CD4-positive, alpha-beta T cell (primary cell): ENCODE measurements around the gene TRRAP. TPM values are rescaled to one million over a fixed set of nuclear protein-coding genes. Genes with fewer than 3 reads are reported as not detected.
"Not testable (repeated sequence)": the region's sequence is repeated elsewhere in the genome, so short reads cannot be mapped to it uniquely, and the experiment has no call there.

Source experiments
- ATAC-seq: fragments of 200-7000 bp; cut with Tn5 transposase; one replicate; pipeline ENCODE4 v1.10.0; 2022; ENCODE audit warnings: mild to moderate bottlenecking; ENCODE audit not compliant: poor library complexity
- CTCF ChIA-PET: fragments of 350-600 bp; sonication (Branson Sonifier 250); formaldehyde crosslinking; loops from one replicate; lab custom pipeline; 2021; ENCODE audit warnings: antibody characterized with exemption, inconsistent platforms; lab: Charles Lee
- POLR2A ChIA-PET: fragments of 350-600 bp; sonication (Branson Sonifier 250); formaldehyde crosslinking; loops from one replicate; lab custom pipeline; 2021; ENCODE audit warnings: antibody characterized with exemption, inconsistent platforms; lab: Charles Lee
- DNase-seq, 14 experiments: peaks; one replicate each; pipeline ENCODE4 v3.0.0-alpha.2; 2013 to 2020; ENCODE audit warnings: mixed read lengths in 2 of 14
- H3K27ac ChIP-seq, 2 donors: one replicate each; pipeline versions ENCODE4 v1.5.1 to v1.7.0; 2013; ENCODE audit warnings: low read length in 2 of 2, low read depth in 1 of 2, mild to moderate bottlenecking in 1 of 2
- H3K27me3 ChIP-seq, 2 experiments: 1 replicate in 1 of 2; 2 replicates in 1 of 2; pipeline versions ENCODE4 v1.6.1 to v1.7.0; 2013; ENCODE audit warnings: low read length in 2 of 2, control low read depth in 1 of 2, mild to moderate bottlenecking in 1 of 2, moderate library complexity in 1 of 2; ENCODE audit not compliant: insufficient read depth in 2 of 2, control insufficient read depth in 1 of 2
- H3K36me3 ChIP-seq: one replicate; pipeline ENCODE4 v1.6.1; 2013; ENCODE audit warnings: low read length, control low read depth; ENCODE audit not compliant: insufficient read depth
- H3K4me1 ChIP-seq: one replicate; pipeline ENCODE4 v1.6.1; 2013; ENCODE audit warnings: low read length, control low read depth; ENCODE audit not compliant: insufficient read depth
- H3K4me3 ChIP-seq: one replicate; pipeline ENCODE4 v1.5.1; 2013; ENCODE audit warnings: mild to moderate bottlenecking, low read length, moderate library complexity
- H3K9me3 ChIP-seq, 2 experiments: 1 replicate in 1 of 2; 2 replicates in 1 of 2; pipeline versions ENCODE4 v1.6.1 to v1.7.0; 2013; ENCODE audit warnings: low read length in 2 of 2, mild to moderate bottlenecking in 2 of 2, control low read depth in 1 of 2, moderate library complexity in 1 of 2; ENCODE audit not compliant: control insufficient read depth in 1 of 2, insufficient read depth in 1 of 2
- H3K27ac Mint-ChIP-seq: one replicate; pipeline ENCODE4 v1.8.0; 2020; ENCODE audit warnings: mixed read lengths
- H3K27me3 Mint-ChIP-seq: one replicate; pipeline ENCODE4 v1.8.0; 2021; ENCODE audit warnings: mixed read lengths
- H3K36me3 Mint-ChIP-seq: one replicate; pipeline ENCODE4 v1.8.0; 2021; ENCODE audit warnings: low read depth, mixed read lengths
- H3K4me1 Mint-ChIP-seq: one replicate; pipeline ENCODE4 v1.8.0; 2021; ENCODE audit warnings: low read depth, mixed read lengths
- H3K4me3 Mint-ChIP-seq: one replicate; pipeline ENCODE4 v1.8.0; 2020; ENCODE audit warnings: mild to moderate bottlenecking, mixed read lengths
- H3K9me3 Mint-ChIP-seq: one replicate; pipeline ENCODE4 v1.8.0; 2020; ENCODE audit warnings: mixed read lengths
- intact Hi-C, 2 experiments: fragments of 100-400 bp; cut with DNase I in 1 of 2; cut with micrococcal nuclease in 1 of 2; formaldehyde crosslinking; loops; one replicate each; pipeline versions ENCODE4 v1.15.1 to v1.9.0; 2023 to 2025; cut with DNase I, micrococcal nuclease
- total RNA-seq, 174 experiments: library from RNA in 2 of 174; stranded (reverse) in 2 of 174; gene quantifications; one replicate each; pipeline ENCODE4 v1.2.3 and lab custom pipeline; 2021 to 2026
- TF ChIP-seq, protein P1 (sequence below): fragments of 200-600 bp; IDR thresholded peaks from one replicate; pipeline ENCODE4 v1.8.0; 2022; ENCODE audit warnings: antibody characterized with exemption, mild to moderate bottlenecking

Gene TRRAP
- total RNA-seq, 2 experiments from 2014 or later, result 47.9 to 48.3 TPM

DNA sequence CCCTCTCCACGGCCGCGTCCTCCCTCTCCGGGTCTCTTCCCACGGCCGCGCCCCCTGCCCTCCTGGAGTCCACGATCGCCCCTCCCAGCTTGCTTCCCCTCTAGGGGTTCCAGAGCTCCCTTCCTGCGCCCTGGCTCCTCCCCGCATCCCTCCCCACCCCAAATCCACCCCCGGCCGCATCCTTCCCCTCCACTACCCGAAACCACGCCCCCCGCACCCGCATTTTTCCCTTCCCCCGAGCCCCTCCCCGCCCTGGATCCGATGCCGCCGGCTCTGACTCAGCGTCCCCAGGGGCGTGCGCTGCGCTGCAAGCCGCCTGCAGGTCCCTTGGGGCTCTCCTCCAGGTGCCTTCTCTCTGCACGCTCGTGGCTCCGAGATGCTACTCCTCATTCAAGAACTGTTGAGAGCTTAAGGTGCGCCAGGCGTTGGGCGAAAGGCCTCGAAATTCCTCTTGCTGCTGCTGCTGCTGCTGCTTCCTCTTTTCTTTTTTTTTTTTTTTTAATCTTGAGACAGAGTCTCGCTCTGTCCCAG is 8.1 kb upstream of the TRRAP start:
- no peaks in the 10 kb centered on the region for H3K9me3 ChIP-seq
- H3K36me3 Mint-ChIP-seq, result no peaks in the 10 kb centered on the region
- ChIA-PET POLR2A (interaction anchor here (1.3 kb wide), 1 partner anchor 10 kb away, joined by 3 read pairs; no protein-coding TSS in a partner anchor), CTCF (no interaction called here)
- H3K4me3 Mint-ChIP-seq, result peak overlapping the region; percentile 78
- peaks cover 30% of the 10 kb centered on the region for H3K27me3 Mint-ChIP-seq
- H3K4me3 ChIP-seq, result peak overlapping the region; percentile 40
- no peak overlapping the region for H3K27ac ChIP-seq
- ATAC-seq, result peak; percentile 88
- H3K27me3 ChIP-seq, result peaks cover 10 to 27% of the 10 kb centered on the region in 2 experiments
- H3K9me3 Mint-ChIP-seq, result no peaks in the 10 kb centered on the region
- TF ChIP-seq, protein P1, sequence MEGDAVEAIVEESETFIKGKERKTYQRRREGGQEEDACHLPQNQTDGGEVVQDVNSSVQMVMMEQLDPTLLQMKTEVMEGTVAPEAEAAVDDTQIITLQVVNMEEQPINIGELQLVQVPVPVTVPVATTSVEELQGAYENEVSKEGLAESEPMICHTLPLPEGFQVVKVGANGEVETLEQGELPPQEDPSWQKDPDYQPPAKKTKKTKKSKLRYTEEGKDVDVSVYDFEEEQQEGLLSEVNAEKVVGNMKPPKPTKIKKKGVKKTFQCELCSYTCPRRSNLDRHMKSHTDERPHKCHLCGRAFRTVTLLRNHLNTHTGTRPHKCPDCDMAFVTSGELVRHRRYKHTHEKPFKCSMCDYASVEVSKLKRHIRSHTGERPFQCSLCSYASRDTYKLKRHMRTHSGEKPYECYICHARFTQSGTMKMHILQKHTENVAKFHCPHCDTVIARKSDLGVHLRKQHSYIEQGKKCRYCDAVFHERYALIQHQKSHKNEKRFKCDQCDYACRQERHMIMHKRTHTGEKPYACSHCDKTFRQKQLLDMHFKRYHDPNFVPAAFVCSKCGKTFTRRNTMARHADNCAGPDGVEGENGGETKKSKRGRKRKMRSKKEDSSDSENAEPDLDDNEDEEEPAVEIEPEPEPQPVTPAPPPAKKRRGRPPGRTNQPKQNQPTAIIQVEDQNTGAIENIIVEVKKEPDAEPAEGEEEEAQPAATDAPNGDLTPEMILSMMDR, result no peak
- peaks cover 21% of the 10 kb centered on the region for H3K4me1 ChIP-seq
- H3K27ac Mint-ChIP-seq, result no peak overlapping the region
- intact Hi-C loops, result no loop called here
- DNase-seq, result peak in 13 of 14 experiments; percentile 20 to 75 (median 54)
- no peaks in the 10 kb centered on the region for H3K36me3 ChIP-seq
- H3K4me1 Mint-ChIP-seq, result no peaks in the 10 kb centered on the region

GRCh38 chr7:98870807-98871491 is 7.4 kb upstream of the TRRAP start:
- ATAC-seq, result no peak
- POLR2A ChIA-PET, result no interaction called here
- H3K9me3 ChIP-seq, result no peaks in the 10 kb centered on the region
- Mint-ChIP-seq H3K4me3 (peak overlapping the region; percentile 78), H3K36me3 (no peaks in the 10 kb centered on the region), H3K27me3 (peaks cover 30% of the 10 kb centered on the region), H3K9me3 (no peaks in the 10 kb centered on the region), H3K4me1 (no peaks in the 10 kb centered on the region), H3K27ac (no peak overlapping the region)
- no peaks in the 10 kb centered on the region for H3K36me3 ChIP-seq
- peaks cover 21% of the 10 kb centered on the region for H3K4me1 ChIP-seq
- no peak overlapping the region for H3K4me3 ChIP-seq
- intact Hi-C loops, result no loop called here
- CTCF ChIA-PET, result no interaction called here
- TF ChIP-seq, protein P1, result no peak
- DNase-seq, result no peak
- H3K27ac ChIP-seq, result no peak overlapping the region
- peaks cover 10 to 27% of the 10 kb centered on the region in 2 experiments for H3K27me3 ChIP-seq

GRCh38 chr7:98872328-98872924 is 5.9 kb upstream of the TRRAP start:
- H3K27me3 ChIP-seq, result peaks cover 10 to 27% of the 10 kb centered on the region in 2 experiments
- CTCF ChIA-PET, result interaction anchor here (0.5 kb wide), 1 partner anchor 36 kb away, joined by 3 read pairs; no protein-coding TSS in a partner anchor
- H3K4me1 Mint-ChIP-seq, result no peaks in the 10 kb centered on the region
- TF ChIP-seq, protein P1, result peak; percentile 43
- no peak overlapping the region for H3K27ac Mint-ChIP-seq
- peak; percentile 53 for ATAC-seq
- H3K27ac ChIP-seq, result no peak overlapping the region
- H3K27me3 Mint-ChIP-seq, result peaks cover 30% of the 10 kb centered on the region
- H3K4me3 ChIP-seq, result no peak overlapping the region
- no peaks in the 10 kb centered on the region for H3K9me3 ChIP-seq
- H3K4me3 Mint-ChIP-seq, result peak overlapping the region; percentile 38
- no peaks in the 10 kb centered on the region for H3K9me3 Mint-ChIP-seq
- no peaks in the 10 kb centered on the region for H3K36me3 ChIP-seq
- no peaks in the 10 kb centered on the region for H3K36me3 Mint-ChIP-seq
- intact Hi-C loops, result no loop called here
- peaks cover 21% of the 10 kb centered on the region for H3K4me1 ChIP-seq
- POLR2A ChIA-PET, result no interaction called here
- DNase-seq, result peak in 4 of 14 experiments; percentile 23 to 66 (median 47)

DNA sequence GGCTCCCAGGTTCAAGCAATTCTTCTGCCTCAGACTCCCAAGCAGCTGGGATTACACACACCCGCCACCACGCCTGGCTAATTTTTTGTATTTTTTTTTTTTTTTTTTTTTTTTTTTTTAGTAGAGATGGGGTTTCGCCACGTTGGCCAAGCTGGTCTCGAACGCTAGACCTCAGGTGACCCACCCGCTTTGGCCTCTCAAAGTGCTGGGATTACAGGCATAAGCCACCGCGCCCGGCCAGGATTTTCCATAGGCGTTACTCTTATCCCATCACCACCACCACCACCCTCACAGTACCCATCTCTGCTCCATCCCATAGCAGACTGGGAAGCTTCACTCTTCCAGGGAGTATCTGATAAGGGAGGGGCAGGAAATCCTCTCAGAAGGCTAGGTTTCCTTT is 4.7 kb upstream of the TRRAP start:
- H3K4me1 ChIP-seq, result peaks cover 28% of the 10 kb centered on the region
- H3K9me3 Mint-ChIP-seq, POLR2A ChIA-PET, H3K9me3 ChIP-seq, CTCF ChIA-PET, ATAC-seq, H3K4me3 Mint-ChIP-seq, intact Hi-C loops, H3K36me3 ChIP-seq, H3K4me3 ChIP-seq, H3K36me3 Mint-ChIP-seq, H3K27ac ChIP-seq, H3K4me1 Mint-ChIP-seq, DNase-seq, H3K27ac Mint-ChIP-seq: not testable (repeated sequence)
- peaks cover 24% of the 10 kb centered on the region for H3K27me3 Mint-ChIP-seq
- peaks cover 10 to 21% of the 10 kb centered on the region in 2 experiments for H3K27me3 ChIP-seq
